K562 (cell line): ENCODE measurements around the gene ARSI.

Source experiments
- BMI1 ChIP-seq: fragments of 150-350 bp; IDR thresholded peaks from 2 replicates; pipeline ENCODE4 v1.6.1; 2014; ENCODE audit warnings: low read length
- CHD1 ChIP-seq: fragments of 200-600 bp; sonication (generic); IDR thresholded peaks from one replicate; pipeline ENCODE4 v1.6.1; 2012; ENCODE audit warnings: mild to moderate bottlenecking, moderate library complexity, low read length, inconsistent platforms
- EP300 ChIP-seq: IDR thresholded peaks from 2 replicates; pipeline ENCODE4 v1.6.1; 2012; ENCODE audit warnings: low read length, improper control_type of control experiment
- POLR2G ChIP-seq: fragments of 200-400 bp; formaldehyde crosslinking; IDR thresholded peaks from 2 replicates; pipeline ENCODE4 v1.6.1; 2017; ENCODE audit warnings: low read depth, mild to moderate bottlenecking, antibody characterized with exemption, low read length, moderate library complexity
- ZNF764 ChIP-seq: fragments of 250-450 bp; sonication (Bioruptor Pico); IDR thresholded peaks from 2 replicates; pipeline ENCODE4 v1.4.0; 2020; ENCODE audit warnings: low read depth, mild to moderate bottlenecking, moderate library complexity
- TF ChIP-seq, protein P1 (sequence below): sonication (generic); formaldehyde crosslinking; IDR thresholded peaks from 2 replicates; pipeline ENCODE4 v1.9.0; 2022; ENCODE audit warnings: mild to moderate bottlenecking, missing genetic modification reagents
- TF ChIP-seq, protein P2 (sequence below): fragments of 450-650 bp; formaldehyde crosslinking; IDR thresholded peaks from 2 replicates; pipeline ENCODE4 v1.4.0; 2020; ENCODE audit warnings: mild to moderate bottlenecking
- TF ChIP-seq, protein P3 (sequence below), 2 experiments: IDR thresholded peaks; 2 replicates each; pipeline ENCODE4 v1.6.1; 2011; ENCODE audit warnings: borderline replicate concordance in 1 of 2, control low read depth in 1 of 2, low read depth in 1 of 2, low read length in 1 of 2, mild to moderate bottlenecking in 1 of 2, mixed read lengths in 1 of 2, moderate library complexity in 1 of 2; ENCODE audit not compliant: insufficient read depth in 1 of 2, insufficient read length in 1 of 2, poor library complexity in 1 of 2, severe bottlenecking in 1 of 2; ENCODE audit errors: extremely low read depth in 1 of 2
- TF ChIP-seq, protein P4 (sequence below), 3 experiments: IDR thresholded peaks in 2 of 3; conservative IDR thresholded peaks in 1 of 3; 2 replicates each; pipeline ENCODE4 v1.5.1; 2011 to 2012; ENCODE audit warnings: low read length in 3 of 3, mild to moderate bottlenecking in 3 of 3, control low read depth in 2 of 3, improper control_type of control experiment in 1 of 3, inconsistent platforms in 1 of 3, low read depth in 1 of 3, mixed read lengths in 1 of 3, moderate library complexity in 1 of 3; ENCODE audit not compliant: insufficient read depth in 2 of 3
- TF ChIP-seq, protein P5 (sequence below): fragments of 250-450 bp; sonication (Bioruptor Pico); IDR thresholded peaks from 2 replicates; pipeline ENCODE4 v1.5.1; 2021; ENCODE audit warnings: mild to moderate bottlenecking

DNA sequence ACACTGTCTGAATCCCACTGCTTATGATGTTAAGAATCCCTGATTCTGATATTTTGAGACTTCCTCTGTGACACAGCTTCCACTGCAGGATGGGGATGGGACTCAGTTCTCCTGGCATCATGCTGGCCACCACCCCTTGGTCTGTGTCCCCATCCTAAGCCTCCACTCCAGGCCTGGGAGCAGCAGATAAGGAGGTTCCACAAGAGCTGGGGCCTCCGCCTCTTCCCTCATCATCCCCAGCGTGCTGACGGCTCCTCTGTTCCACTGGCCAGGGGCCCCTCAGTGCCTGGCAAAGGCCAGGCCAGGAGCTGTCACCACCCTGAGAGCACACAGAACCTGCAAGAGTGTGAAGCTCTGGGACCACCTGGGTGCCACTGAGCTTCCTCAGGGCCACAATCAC lies 53.8 kb downstream of the ARSI start:
- TF ChIP-seq POLR2G: no peak
- TF ChIP-seq, protein P1, sequence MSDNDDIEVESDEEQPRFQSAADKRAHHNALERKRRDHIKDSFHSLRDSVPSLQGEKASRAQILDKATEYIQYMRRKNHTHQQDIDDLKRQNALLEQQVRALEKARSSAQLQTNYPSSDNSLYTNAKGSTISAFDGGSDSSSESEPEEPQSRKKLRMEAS (CRISPR knock-in tag): no peak
- TF ChIP-seq, protein P2, sequence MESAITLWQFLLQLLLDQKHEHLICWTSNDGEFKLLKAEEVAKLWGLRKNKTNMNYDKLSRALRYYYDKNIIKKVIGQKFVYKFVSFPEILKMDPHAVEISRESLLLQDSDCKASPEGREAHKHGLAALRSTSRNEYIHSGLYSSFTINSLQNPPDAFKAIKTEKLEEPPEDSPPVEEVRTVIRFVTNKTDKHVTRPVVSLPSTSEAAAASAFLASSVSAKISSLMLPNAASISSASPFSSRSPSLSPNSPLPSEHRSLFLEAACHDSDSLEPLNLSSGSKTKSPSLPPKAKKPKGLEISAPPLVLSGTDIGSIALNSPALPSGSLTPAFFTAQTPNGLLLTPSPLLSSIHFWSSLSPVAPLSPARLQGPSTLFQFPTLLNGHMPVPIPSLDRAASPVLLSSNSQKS (CRISPR knock-in tag): no peak
- TF ChIP-seq, protein P3, sequence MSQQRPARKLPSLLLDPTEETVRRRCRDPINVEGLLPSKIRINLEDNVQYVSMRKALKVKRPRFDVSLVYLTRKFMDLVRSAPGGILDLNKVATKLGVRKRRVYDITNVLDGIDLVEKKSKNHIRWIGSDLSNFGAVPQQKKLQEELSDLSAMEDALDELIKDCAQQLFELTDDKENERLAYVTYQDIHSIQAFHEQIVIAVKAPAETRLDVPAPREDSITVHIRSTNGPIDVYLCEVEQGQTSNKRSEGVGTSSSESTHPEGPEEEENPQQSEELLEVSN (IDR thresholded peaks at IDR 0.05; ENCODE audit: borderline replicate concordance in 1 of 2, extremely low read depth in 1 of 2, insufficient read depth in 1 of 2, insufficient read length in 1 of 2, low read depth in 1 of 2, low read length in 1 of 2, poor library complexity in 1 of 2, severe bottlenecking in 1 of 2): no peak
- TF ChIP-seq, protein P4, sequence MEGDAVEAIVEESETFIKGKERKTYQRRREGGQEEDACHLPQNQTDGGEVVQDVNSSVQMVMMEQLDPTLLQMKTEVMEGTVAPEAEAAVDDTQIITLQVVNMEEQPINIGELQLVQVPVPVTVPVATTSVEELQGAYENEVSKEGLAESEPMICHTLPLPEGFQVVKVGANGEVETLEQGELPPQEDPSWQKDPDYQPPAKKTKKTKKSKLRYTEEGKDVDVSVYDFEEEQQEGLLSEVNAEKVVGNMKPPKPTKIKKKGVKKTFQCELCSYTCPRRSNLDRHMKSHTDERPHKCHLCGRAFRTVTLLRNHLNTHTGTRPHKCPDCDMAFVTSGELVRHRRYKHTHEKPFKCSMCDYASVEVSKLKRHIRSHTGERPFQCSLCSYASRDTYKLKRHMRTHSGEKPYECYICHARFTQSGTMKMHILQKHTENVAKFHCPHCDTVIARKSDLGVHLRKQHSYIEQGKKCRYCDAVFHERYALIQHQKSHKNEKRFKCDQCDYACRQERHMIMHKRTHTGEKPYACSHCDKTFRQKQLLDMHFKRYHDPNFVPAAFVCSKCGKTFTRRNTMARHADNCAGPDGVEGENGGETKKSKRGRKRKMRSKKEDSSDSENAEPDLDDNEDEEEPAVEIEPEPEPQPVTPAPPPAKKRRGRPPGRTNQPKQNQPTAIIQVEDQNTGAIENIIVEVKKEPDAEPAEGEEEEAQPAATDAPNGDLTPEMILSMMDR (IDR thresholded peaks at IDR 0.05 in 2 of 3, conservative IDR thresholded peaks at IDR 0.05 in 1 of 3; ENCODE audit: insufficient read depth in 2 of 3, low read depth in 1 of 3, low read length in 3 of 3): no peak
- TF ChIP-seq, protein P5, sequence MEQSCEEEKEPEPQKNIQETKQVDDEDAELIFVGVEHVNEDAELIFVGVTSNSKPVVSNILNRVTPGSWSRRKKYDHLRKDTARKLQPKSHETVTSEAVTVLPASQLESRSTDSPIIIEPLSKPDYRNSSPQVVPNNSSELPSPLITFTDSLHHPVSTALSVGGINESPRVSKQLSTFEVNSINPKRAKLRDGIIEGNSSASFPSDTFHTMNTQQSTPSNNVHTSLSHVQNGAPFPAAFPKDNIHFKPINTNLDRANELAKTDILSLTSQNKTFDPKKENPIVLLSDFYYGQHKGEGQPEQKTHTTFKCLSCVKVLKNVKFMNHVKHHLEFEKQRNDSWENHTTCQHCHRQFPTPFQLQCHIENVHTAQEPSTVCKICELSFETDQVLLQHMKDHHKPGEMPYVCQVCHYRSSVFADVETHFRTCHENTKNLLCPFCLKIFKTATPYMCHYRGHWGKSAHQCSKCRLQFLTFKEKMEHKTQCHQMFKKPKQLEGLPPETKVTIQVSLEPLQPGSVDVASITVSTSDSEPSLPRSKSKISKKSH (CRISPR knock-in tag): no peak
- TF ChIP-seq CHD1: no peak
- TF ChIP-seq EP300: no peak
- no peak for TF ChIP-seq BMI1
- TF ChIP-seq ZNF764: no peak
